HG03108 (cell line): ENCODE results near the gene GH2.
"Not testable (repeated sequence)": the region's sequence is repeated elsewhere in the genome, so short reads cannot be mapped to it uniquely, and the experiment has no call there.

Source experiments
- ATAC-seq: cut with Tn5 transposase; IDR thresholded peaks from one replicate; pipeline ENCODE4 v1.9.1; 2021; ENCODE audit warnings: moderate library complexity; ENCODE audit not compliant: unreplicated experiment

The GH2 gene

DNA sequence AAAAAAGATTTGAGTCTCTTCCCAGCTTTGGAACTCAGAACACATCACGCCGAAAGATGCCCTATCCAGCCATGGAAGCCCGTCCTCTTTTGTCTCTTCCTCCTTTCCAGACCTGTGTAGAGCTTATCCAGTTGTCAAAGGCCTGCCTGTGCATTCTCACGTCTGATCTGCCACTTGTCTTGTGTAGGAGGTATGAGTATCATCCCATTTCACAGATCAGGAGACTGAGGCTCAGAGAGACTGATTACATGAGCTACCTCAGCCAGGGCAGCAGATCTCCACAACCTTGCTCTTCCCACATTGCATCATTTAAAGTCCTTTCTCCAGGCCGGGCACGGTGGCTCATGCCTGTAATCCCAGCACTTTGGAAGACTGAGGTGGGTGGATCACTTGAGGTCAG is 7.1 kb downstream of the GH2 start:
- not testable (repeated sequence) for ATAC-seq

DNA sequence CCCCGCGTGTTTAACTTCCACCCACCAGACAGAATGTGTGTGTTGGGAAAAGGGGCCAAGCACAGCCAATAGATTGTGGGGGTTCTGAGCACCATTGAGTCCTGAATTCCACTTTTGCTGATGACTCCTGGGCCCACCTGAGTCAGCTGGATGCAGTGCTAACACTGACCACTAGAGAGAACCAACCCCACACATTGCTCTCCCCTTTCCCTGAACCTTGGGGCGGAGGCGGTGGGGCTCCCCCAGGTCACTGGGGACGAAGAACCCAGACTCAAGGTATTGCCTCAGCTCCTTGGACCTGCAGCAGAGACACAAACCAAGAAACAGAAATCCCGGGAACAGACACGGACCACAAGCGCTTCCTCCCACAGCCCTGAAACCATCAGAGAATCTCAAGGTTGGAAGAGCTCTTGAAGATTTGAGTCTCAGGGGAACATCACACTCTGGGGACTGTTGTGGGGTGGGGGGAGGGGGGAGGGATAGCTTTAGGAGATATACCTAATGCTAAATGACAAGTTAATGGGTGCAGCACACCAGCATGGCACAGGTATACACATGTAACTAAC is 7.6 kb downstream of the GH2 start:
- ATAC-seq, result not testable (repeated sequence)

DNA sequence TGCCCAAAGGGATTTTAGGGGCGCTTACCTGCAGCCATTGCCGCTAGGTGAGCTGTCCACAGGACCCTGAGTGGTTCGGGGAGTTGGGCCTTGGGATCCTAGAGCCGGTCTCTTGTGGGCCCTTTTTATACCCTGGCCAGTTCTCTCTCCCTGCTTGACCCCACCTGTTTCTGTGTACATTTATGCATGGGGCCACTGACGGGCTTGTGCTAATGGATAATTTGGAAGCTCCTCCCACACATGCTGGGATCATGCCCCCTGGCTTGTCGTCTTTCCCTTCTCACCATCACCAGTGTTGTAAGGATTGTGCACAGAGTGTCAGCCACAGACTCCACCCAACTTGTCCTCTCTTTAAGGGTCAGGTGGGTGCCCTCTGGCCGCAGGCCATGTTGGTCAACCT is 8.2 kb downstream of the GH2 start, which contains the start of gene CSH2:
Gene CSH2, minus strand, starts transcription at position 101 of the 400 bp plus-strand sequence. Its CDS starts 63 bp downstream, at position 38.
- ATAC-seq, result not testable (repeated sequence)

DNA sequence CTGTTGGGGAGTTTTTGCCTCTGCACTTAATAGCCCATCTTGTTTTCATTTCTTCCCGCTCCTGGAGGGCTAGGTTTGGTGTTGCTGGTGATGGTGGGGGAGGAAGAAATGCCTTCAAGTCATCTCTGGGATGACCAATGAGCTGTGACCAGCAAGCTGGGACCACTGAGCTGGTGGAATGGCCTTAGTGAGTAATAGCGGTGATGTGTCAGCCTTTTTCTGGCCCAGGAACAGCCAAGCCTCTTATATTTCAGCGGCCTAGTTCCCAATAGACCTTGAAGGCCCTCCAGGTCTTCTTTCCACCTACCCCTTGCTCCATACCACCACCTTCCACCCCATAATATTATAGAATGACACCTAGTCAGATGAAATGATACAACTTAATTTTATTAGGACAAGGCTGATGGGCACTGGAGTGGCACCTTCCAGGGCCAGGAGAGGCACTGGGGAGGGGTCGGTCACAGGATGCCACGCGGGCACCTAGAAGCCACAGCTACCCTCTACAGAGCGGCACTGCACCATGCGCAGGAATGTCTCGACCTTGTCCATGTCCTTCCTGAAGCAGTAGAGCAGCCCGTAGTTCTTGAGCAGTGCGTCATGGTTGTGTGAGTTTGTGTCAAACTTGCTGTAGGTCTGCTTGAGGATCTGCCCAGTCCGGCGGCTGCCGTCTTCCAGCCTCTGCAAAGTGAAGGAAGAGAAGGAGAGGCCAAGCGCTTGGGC is 9.9 kb downstream of the GH2 start:
- ATAC-seq, result not testable (repeated sequence)

DNA sequence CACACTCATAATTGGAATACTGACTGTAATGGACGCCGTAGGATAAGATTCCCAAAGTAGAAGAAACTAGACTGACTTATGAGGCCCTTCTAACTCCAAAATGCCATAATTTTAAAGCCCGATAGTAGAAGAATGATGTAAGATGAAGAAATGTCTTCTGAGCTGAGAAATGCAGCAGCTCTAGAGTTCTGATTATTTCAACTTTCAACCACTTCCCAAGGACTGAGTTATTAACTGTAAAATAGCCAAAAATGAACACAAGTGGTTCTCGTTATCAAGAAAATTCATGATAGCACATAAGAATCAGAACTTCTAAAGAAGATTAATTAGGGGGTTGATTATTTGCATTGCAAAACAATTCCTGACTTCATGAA is 11.5 kb downstream of the GH2 start:
- ATAC-seq, result not testable (repeated sequence)

DNA sequence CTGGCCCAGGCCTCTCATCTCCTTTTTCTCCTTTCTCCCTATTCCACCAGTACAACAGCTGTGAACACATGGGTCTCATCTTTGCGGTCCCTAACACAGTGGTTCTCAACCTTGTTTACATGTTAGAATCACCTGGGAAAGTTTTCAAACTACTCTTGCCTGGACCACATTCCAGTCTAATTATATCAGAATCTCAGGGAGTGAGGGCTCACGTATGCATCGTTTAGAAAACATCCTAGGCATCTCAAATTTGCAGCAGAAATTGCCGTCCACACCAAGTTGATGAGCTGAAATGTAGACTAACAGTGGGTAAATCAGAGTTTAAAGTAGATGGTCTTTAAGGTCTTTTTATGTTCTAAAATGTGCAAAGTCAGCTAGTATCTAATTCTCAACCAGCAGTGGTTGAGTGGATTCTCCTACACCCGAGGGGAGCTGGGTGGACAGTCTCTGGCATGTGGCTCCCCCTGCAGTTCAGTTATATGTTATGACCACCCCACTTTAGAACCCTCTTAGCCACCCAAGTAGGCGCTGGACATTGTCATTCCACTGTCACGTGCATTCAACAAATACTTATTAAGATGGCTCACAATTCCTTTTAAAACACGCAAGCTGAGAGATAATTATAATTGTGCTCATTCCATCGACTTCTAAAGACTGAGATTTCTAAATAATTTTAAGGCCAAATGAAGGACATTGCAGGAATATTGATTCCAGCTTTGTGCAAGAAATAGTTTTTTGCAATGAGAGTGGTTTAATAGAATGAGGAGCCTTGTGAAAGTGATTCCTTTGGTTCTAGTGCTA is 12.1 kb downstream of the GH2 start:
- not testable (repeated sequence) for ATAC-seq

DNA sequence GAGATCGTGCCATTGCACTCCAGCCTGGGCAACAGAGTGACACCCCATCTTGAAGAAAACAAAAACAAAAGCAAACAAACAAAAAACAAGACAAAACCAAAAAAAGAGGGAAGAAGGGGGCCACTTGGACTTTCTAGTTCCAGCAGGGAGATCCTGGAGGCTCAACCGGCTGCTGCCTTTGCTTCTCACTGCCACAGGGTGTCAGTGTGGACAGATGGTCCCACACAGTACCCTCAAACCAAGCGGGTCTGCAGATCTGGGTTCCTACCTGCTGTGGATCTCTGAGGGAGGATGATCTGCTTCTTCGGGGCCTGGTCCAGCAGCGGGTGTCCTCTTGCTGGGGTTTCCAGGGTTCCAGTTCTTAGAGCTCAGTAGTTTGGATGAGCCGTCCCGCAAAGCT is 15.1 kb downstream of the GH2 start:
- not testable (repeated sequence) for ATAC-seq

DNA sequence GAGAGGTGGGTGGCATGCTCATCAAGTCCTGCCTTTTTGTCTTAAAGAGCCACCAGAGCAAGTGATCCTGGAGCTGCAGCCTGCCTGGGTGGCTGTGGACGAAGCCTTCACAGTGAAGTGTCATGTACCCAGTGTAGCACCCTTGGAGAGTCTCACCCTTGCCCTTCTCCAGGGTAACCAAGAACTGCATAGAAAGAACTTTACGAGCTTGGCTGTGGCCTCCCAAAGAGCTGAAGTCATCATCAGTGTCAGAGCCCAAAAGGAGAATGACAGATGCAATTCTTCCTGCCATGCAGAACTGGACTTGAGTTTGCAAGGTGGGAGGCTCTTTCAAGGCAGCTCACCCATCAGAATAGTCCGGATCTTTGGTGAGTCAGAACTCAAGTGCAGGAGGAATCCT is 22.5 kb downstream of the GH2 start:
- no peak for ATAC-seq

DNA sequence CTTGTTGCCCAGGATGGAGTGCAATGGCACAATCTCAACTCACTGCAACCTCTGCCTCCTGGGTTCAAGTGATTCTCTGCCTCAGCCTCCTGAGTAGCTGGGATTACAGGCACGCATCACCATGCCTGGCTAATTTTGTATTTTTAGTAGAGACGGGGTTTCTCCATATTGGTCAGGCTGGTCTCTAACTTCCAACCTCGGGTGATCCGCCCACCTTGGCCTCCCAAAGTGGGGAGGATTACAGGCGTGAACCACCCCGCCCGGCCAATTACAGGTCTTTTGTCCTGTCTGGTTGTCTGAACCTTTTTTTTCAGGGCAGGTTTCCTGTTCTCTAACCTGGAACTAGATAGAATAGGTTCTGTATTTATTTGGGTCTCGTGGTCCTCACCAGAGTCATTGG is 25.3 kb downstream of the GH2 start:
- not testable (repeated sequence) for ATAC-seq

DNA sequence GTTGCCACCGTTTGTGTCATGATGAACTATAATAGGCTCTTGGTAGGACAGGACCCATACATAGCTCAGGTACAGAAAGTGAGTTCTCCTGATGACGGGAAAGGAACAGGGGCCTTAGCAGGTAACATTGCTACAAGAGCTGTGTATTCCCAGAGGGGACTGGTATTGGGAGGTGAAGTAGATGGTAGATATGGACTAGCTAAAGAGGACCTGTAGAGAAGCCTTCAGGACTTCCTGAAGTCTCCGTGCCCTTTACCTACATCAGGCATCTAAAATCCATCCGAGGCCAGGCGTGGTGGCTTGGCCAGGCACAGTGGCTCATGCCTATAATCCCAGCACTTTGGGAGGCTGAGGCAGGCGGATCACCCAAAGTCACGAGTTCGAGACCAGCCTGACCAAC is 26.6 kb downstream of the GH2 start:
- no peak for ATAC-seq

DNA sequence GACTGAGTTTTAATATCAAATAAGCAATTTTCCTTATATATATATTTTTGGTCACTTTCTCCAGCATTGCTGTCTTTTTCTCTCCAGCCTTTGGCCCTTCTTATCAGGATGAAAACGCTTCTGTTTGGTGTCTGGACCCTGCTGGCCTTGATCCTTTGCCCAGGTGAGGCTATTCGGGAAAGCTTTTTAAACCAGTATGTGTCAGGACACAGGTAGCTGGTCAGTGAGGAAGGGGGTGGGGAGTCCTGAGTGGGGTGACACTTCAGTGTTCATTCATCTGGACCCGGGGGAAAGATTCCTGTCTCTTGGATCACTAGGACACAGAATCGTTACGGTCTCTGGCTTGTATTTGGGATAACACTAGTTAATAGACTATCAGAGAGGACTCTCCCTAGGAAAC is 27.0 kb downstream of the GH2 start:
- ATAC-seq, result no peak

DNA sequence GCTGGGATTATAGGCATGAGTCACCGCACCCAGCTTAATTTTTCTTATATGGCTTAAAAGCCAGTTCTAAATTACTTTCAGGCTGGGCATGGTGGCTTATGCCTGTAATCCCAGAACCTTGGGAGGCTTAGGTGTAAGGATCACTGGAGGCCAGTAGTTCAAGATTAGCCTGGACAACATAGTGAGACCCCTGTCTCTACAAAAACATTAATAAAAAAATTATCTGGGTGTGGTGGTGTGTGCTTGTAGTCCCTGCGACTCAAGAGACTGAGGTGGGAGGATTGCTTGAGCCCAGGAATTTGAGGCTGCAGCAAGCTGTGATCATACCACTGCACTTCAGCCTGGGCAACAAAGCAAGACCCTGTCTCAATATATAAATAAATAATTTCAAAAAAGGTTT is 28.5 kb downstream of the GH2 start:
- no peak for ATAC-seq

DNA sequence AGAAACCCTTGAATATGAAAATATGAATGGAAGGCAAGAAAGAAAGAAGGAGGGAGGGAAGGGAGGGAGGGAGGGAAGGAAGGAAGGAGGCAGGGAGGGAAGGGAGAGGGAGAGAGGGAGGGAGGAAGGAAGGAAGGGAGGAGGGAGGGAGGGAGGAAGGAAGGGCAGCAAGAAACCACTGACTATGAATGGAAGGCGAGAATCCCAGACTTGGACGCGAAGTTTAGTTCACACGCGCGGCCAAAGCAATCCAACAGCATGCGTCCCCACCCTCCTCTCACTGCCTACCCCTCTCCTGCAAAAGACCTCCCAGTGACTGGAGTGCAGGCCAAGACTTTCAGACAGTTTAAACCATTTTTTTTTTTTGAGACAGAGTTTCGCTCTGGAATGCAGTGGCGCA is 31.3 kb downstream of the GH2 start:
- ATAC-seq, result no peak

DNA sequence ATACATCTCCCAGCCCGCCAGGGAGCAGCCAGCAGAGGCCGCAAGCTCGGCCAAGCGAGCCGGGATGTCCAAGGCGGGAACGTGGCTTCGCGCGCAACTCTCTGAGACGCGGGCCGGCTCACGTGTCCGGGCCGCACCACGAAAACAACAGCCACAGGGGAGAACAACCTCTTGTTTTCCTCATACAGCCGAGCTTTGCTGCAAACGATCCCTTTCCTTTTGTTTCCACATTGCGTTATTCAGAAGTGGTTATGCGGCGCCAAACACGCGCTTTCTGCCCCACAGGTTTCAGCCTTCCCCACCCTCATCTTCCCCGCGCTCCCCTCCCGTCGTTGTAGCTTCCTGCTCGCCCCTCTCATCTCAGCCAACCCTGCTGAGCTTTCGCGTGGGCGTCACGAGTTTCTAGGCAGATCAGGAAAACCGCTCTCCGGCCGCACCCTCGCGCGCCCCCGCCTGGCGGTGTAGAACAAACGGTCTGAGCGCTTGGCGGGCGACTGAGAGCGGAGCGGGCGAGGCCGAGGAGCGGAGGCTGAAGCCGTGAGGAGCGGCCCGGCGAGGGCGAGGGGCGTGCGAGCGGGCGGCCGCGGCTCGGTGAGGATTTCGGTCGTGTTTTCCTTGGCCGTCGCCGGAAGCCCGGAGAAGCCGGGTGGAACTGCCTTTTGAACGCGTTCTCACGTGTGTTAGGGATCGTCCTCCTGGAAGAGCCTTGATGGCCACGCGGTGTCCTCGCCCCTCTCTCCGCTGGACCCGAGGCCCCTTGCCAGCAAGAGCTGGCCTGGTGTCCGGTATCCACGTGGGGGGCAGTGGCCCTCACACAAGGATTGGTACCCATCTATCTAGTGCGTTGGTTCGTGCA is 32.7 kb downstream of the GH2 start:
- ATAC-seq, result peak; percentile 71

DNA sequence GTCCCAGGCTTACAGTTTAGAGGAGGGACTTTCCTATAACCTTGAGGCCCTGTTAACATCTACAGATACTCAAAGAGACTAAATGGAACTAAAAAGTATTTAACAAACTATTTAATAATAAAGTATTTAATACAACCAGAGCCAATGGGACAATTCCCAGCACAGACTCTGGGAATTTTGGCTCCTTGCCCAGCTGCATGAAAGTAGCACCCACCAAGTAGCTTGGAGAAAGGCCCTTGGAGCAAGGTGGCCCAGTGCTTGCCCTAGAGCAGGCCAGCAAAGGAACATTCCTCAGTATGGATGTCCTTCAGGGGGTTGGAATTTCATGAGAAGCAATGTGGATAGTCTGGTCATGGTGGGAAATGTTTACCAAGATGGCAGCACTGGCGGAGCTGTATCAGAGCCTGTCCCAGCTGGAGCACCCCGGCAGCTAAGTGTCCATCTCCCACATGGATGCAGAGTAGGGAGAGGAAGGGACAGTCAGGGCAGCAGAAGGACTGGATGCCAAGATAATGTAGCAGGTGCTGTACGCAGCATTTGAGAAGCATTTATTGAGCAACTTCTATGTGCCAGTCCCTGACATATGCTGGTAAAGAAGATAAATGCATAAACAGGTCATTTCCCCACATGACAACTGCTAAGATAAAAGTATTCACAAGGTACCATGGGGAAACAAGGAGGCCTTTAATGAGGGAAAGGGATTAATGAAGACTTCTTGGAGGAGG is 34.1 kb downstream of the GH2 start:
- no peak for ATAC-seq

DNA sequence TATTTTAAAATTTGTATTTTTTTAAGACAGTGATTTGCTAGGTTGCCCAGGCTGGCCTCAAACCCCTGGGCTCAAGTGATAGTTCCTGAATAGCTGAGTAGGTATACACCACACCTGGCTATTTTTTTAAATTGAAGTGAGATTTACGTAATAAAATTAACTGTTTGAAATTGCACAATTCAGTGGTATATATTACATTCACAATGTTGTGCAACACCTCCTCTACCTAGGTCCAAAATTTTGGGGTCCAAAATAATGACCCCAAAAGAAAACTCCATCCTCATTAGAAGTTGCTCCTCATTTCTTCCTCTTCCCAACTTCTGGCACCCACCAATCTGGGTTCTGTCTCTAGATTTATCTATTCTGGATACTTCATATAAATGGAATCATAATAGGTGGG is 36.2 kb downstream of the GH2 start:
- ATAC-seq, result no peak

DNA sequence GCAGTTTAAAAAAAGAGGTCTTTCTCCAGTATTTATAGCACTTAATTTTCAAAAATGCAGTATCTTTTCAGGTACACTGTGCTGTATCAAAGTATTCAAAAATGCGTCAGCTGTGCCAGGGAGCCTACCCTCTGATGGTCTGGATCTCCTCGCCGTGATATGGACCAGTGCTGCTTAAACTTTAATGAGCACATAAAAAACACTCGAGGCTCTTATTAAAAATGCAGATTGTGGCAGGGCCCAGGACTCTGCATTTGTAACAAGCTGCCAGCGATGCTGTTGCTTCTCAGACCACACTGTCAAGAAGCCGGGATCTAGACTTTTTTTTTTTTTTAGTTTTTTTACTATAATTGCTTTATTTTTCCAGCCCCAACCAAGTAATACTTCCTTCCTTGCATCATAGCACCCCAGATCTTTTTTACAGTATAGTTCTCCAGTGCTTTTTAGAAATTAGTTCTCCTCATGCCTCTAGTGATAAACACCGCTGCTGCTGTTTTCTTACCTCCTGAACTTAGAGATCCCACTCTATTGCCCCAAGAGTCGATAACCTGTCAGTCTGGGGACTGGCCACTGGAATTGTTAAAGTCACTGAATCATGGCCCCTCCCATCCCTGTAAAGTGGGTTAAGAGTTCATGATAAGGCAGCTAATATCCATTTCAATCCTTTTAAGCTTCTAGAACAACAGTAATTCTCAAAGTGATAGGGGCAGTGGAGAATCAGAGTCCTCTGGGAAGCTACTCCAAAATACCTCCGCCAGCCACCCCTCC is 37.6 kb downstream of the GH2 start:
- ATAC-seq, result no peak

DNA sequence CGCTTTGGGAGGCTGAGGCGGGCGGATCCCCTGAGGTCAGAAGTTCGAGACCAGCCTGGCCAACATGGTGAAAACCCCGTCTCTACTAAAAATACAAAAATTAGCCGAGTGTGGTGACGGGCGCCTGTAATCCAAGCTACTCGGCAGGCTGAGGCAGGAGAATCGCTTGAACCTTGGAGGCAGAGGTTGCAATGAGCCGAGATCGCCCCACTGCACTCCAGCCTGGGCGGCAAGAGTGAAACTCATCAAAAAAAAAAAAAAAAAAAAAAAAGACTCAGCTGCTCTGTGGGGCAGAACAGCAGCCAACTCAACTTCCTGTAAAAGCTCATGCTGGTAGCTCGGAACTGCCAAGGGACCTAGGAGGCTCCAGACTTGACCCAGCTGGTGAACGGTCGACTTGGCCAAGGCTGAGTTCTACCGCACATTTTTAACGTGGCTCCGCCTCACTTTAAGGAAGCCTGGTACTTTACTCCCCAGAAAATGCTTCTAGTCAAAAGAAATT is 38.3 kb downstream of the GH2 start:
- not testable (repeated sequence) for ATAC-seq
